ENCODE measurements around the gene BICDL2.

BICDL2 gene

GRCh38 chr16:2980227-2981176 lies 56.2 kb downstream of the BICDL2 start, which contains the start of gene PKMYT1:
Gene PKMYT1, minus strand, starts transcription at chr16:2980446. Its CDS starts 789 bp downstream, at chr16:2979657.
- peak; percentile 86 for DNase-seq

DNA sequence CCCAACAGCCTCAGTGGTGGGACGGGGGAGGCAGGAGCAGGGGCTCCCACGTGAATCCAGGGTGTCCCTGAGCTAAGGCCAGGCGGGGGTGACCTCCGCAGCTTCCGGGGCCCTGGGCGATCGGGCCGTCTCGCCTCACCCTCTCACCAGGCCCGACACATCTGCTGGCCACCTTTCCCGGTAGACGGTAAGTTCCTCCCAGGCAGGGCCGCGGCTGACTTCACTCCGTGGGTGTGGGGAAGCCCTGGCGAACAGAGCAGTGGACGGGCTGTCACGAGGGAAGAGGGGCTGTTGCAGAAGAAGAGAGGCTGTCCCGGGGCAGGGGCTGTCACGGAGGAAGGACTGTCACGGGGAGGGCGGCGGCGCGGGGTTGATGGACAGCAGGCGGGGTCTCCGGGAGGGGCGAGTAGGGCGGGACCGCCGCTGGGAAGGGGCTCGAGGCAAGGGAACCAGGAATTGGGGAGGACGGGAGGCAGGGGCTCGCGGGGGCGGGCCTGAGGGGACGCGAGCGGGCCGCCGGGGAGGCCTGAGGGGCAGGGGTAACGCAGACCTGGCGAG lies 57.0 kb downstream of the BICDL2 start:
- no peak for DNase-seq

Measured in fibroblast of upper back skin (primary cell).